Stimulated activated CD4-positive, alpha-beta T cell treated with anti-CD3 and anti-CD28 coated beads, Interleukin-2, amount 100 ng/mL, for 48 hours (primary cell): ENCODE results near the gene SLC25A34.

Source experiments
- DNase-seq, 2 donors: peaks; one replicate each; pipeline ENCODE4 v3.0.0-alpha.2; 2020

Gene SLC25A34

DNA sequence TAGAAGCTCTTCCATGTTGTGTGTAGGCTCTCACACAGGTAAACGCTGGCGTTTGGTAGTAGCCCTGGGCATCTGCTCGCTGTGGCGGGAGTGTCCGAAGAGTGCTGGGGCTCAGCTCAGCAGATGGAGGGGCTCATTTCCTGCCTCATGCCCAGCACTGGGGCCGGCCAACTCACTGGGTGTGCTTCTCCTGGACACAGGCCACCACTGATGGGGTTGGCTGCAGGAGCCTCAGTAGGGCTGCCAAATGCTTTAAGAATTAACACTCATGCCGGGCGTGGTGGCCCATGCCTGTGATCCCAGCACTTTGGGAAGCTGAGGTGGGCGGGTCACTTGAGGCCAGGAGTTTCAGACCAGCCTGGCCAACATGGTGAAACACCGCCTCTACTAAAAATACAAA lies 50.5 kb downstream of the SLC25A34 start:
- DNase-seq: no peak

DNA sequence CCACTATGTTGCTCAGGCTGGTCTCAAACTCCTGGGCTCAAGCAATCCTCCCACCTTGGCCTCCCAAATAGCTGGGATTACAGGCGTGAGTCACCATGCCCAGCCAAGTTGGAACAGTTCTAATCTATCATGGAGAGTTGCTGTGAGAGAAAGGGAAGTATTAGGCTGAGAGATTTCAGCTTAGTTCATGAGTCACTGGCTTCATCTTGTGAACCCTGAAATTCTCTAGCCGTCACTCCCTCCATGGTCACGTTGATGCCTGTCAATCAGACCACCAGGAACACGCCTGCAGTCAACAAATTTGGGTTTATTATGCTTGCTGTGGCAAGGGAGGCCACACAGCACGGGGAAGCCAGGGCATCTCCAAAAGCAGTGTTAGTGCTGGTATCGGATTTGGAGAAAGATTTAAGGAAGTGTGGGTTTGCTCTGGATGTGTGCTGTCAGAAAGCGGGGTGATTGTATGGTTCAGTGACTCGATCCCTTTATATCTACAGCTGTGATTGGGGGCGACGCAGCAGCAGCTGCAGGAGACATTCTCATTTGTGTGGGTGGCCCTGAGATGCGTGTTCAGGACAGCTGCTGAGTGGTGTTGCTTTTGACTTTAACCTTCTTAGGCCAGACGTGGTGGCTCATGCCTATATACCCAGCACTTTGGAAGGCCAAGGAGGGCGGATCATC lies 52.7 kb downstream of the SLC25A34 start:
- no peak for DNase-seq
